Suppressor macrophage treated with lipopolysaccharide for 4 hours (primary cell): ENCODE measurements around the gene ALG12.

Experiments used
- DNase-seq: peaks from one replicate; pipeline ENCODE4 v3.0.0-alpha.2; 2020

Gene ALG12

GRCh38 chr22:49910229-49911155, 7.7 kb downstream of the ALG12 start:
- no peak for DNase-seq

GRCh38 chr22:49909476-49910205, 8.6 kb downstream of the ALG12 start:
- no peak for DNase-seq

- DNase-seq = no peak
Observed at GRCh38 chr22:49907807-49908206, 10.4 kb downstream of the ALG12 start.

GRCh38 chr22:49906799-49907290, 11.4 kb downstream of the ALG12 start:
- no peak for DNase-seq

GRCh38 chr22:49906071-49906798, 12.0 kb downstream of the ALG12 start:
- DNase-seq = no peak

GRCh38 chr22:49905465-49905864, 12.8 kb downstream of the ALG12 start:
- no peak for DNase-seq

GRCh38 chr22:49904040-49904369, 14.2 kb downstream of the ALG12 start:
- no peak for DNase-seq

GRCh38 chr22:49903322-49904039, 14.8 kb downstream of the ALG12 start:
- no peak for DNase-seq

- DNase-seq = no peak
Observed at GRCh38 chr22:49901457-49901856, 16.8 kb downstream of the ALG12 start.

- no peak for DNase-seq
Observed at GRCh38 chr22:49900441-49901230, 17.6 kb downstream of the ALG12 start.

GRCh38 chr22:49899530-49899929, 18.7 kb downstream of the ALG12 start:
- peak; percentile 5 for DNase-seq

GRCh38 chr22:49897015-49897684, 21.1 kb downstream of the ALG12 start:
- DNase-seq = no peak

- DNase-seq = no peak
Observed at GRCh38 chr22:49896201-49896600, 22.0 kb downstream of the ALG12 start.

GRCh38 chr22:49894322-49895054, 23.8 kb downstream of the ALG12 start:
- DNase-seq = no peak

GRCh38 chr22:49893025-49893424, 25.2 kb downstream of the ALG12 start:
- no peak for DNase-seq

GRCh38 chr22:49892226-49892899, 25.9 kb downstream of the ALG12 start:
- no peak for DNase-seq

GRCh38 chr22:49889071-49889470, 29.2 kb downstream of the ALG12 start:
- DNase-seq = no peak

- DNase-seq = no peak
Observed at GRCh38 chr22:49887702-49888101, 30.5 kb downstream of the ALG12 start.

GRCh38 chr22:49887064-49887451, 31.2 kb downstream of the ALG12 start:
- no peak for DNase-seq
